K562 (cell line): ENCODE measurements around the gene SDCCAG8. TPM values are rescaled to one million over a fixed set of nuclear protein-coding genes. Genes with fewer than 3 reads are reported as not detected.

Experiments used
- ATAC-seq: fragments of 200-7000 bp; cut with Tn5 transposase; 3 replicates; pipeline ENCODE4 v1.9.1; 2020; ENCODE audit warnings: moderate library complexity
- BruUV-seq: library from RNA; stranded (reverse); fragments of 400-500 nt; replicated peaks from 2 replicates; lab custom pipeline; 2021; lab: Mats Ljungman, UMichigan
- CTCF ChIA-PET: fragments of 300-600 bp; formaldehyde crosslinking; extraction: SDS; loops from one replicate; lab custom pipeline; 2021; ENCODE audit warnings: low intra/inter-chr PET ratio; lab: Yijun Ruan, JAX
- POLR2A ChIA-PET: fragments of 300-600, 350-650 bp; sonication (Branson Sonifier 250); formaldehyde crosslinking; extraction: SDS; loops from one replicate; lab custom pipeline; 2021; ENCODE audit warnings: antibody characterized with exemption, inconsistent platforms; lab: Yijun Ruan, JAX
- DNase-seq, 4 experiments: peaks; one replicate each; pipeline versions ENCODE4 v3.0.0 to v3.0.0-alpha.2; 2011 to 2018; ENCODE audit warnings: low spot score in 3 of 4, mixed read lengths in 3 of 4; ENCODE audit errors: extremely low read depth in 1 of 4
- FAIRE-seq: peaks from 2 replicates; lab custom pipeline; 2011; peaks lifted over from hg19 to GRCh38; lab: Jason Lieb, UNC
- H2AFZ ChIP-seq: 2 replicates; pipeline ENCODE4 v1.6.0; 2011; ENCODE audit warnings: low read depth, low read length, control low read depth, inconsistent platforms
- H3K27ac ChIP-seq: fragments of 200-600 bp; 3 replicates; pipeline ENCODE4 v1.8.0; 2011; ENCODE audit warnings: low read depth, mild to moderate bottlenecking, control low read depth, inconsistent platforms, low read length, moderate library complexity, mixed read lengths; ENCODE audit errors: extremely low read depth
- H3K27me3 ChIP-seq, 2 experiments: fragments of 300-600 bp in 1 of 2; 2 replicates in 1 of 2; 3 replicates in 1 of 2; pipeline versions ENCODE4 v1.6.0 to v1.8.0; 2011; ENCODE audit warnings: inconsistent platforms in 2 of 2, low read length in 2 of 2, mild to moderate bottlenecking in 1 of 2, mixed read lengths in 1 of 2, moderate library complexity in 1 of 2; ENCODE audit not compliant: control insufficient read depth in 2 of 2, insufficient read depth in 2 of 2
- H3K36me3 ChIP-seq: fragments of 300-600 bp; 3 replicates; pipeline ENCODE4 v1.8.0; 2011; ENCODE audit warnings: mild to moderate bottlenecking, low read length, inconsistent platforms; ENCODE audit not compliant: control insufficient read depth, insufficient read depth
- H3K4me1 ChIP-seq, 2 experiments: fragments of 200-600 bp in 1 of 2; replicated peaks in 1 of 2; 2 replicates in 1 of 2; 3 replicates in 1 of 2; pipeline versions ENCODE4 v1.5.1 to v1.8.0; 2011; ENCODE audit warnings: inconsistent platforms in 2 of 2, low read length in 2 of 2, mild to moderate bottlenecking in 1 of 2, mixed read lengths in 1 of 2, moderate library complexity in 1 of 2; ENCODE audit not compliant: control insufficient read depth in 2 of 2, insufficient read depth in 2 of 2
- H3K4me2 ChIP-seq: 2 replicates; pipeline ENCODE4 v1.6.1; 2011; ENCODE audit warnings: low read length, control low read depth, inconsistent platforms, mixed read lengths; ENCODE audit not compliant: insufficient read depth
- H3K4me3 ChIP-seq: fragments of 200-600 bp; sonication (generic), shearing (Covaris generic); 2 replicates; pipeline ENCODE4 v1.5.1; 2016; ENCODE audit warnings: control low read depth, inconsistent platforms
- H3K79me2 ChIP-seq: fragments of 200-600 bp; 3 replicates; pipeline ENCODE4 v1.8.0; 2011; ENCODE audit warnings: low read length, inconsistent platforms; ENCODE audit not compliant: control insufficient read depth, insufficient read depth
- H3K9ac ChIP-seq, 2 experiments: 2 replicates each; pipeline versions ENCODE4 v1.6.0 to v1.6.1; 2011; ENCODE audit warnings: low read depth in 2 of 2, low read length in 2 of 2, control low read depth in 1 of 2, inconsistent platforms in 1 of 2, mild to moderate bottlenecking in 1 of 2, mixed read lengths in 1 of 2; ENCODE audit not compliant: insufficient read depth in 1 of 2
- H3K9me1 ChIP-seq: one replicate; pipeline ENCODE4 v1.6.0; 2011; ENCODE audit warnings: inconsistent platforms, mild to moderate bottlenecking, low read length, moderate library complexity; ENCODE audit not compliant: control insufficient read depth, insufficient read depth
- H3K9me3 ChIP-seq: replicated peaks from 2 replicates; pipeline ENCODE4 v1.5.1; 2011; ENCODE audit warnings: low read depth, low read length, inconsistent platforms; ENCODE audit not compliant: control insufficient read depth, insufficient read depth
- H4K20me1 ChIP-seq: replicated peaks from 2 replicates; pipeline ENCODE4 v1.6.1; 2011; ENCODE audit warnings: low read length, inconsistent platforms, mixed read lengths; ENCODE audit not compliant: control insufficient read depth, insufficient read depth
- DMBX1 ChIP-seq: fragments of 250-450 bp; sonication (Bioruptor Pico); IDR thresholded peaks from 2 replicates; pipeline ENCODE4 v1.8.0; 2022; ENCODE audit warnings: inconsistent platforms, mild to moderate bottlenecking, moderate library complexity, borderline replicate concordance
- FUS ChIP-seq: fragments of 200-400 bp; formaldehyde crosslinking; optimal IDR thresholded peaks from 2 replicates; pipeline ENCODE3; 2017; ENCODE audit warnings: low read depth, low read length
- LEF1 ChIP-seq: fragments of 450-650 bp; IDR thresholded peaks from 2 replicates; pipeline ENCODE4 v1.6.1; 2016; ENCODE audit warnings: mild to moderate bottlenecking
- MCM5 ChIP-seq: fragments of 450-650 bp; IDR thresholded peaks from 2 replicates; pipeline ENCODE4 v1.6.1; 2016; ENCODE audit warnings: low read depth
- MYNN ChIP-seq, 2 experiments: sonication (generic); formaldehyde crosslinking in 1 of 2; IDR thresholded peaks; 2 replicates each; pipeline versions ENCODE4 v1.5.0 to v1.6.1; 2016 to 2020; ENCODE audit warnings: antibody characterized with exemption in 1 of 2, missing genetic modification reagents in 1 of 2
- NONO ChIP-seq, 2 experiments: fragments of 200-400 bp in 1 of 2; fragments of 450-650 bp in 1 of 2; formaldehyde crosslinking in 1 of 2; IDR thresholded peaks; 2 replicates each; pipeline ENCODE4 v1.6.1; 2017; ENCODE audit warnings: low read depth in 2 of 2, mild to moderate bottlenecking in 2 of 2, moderate library complexity in 2 of 2, low read length in 1 of 2
- PTRF ChIP-seq: fragments of 450-650 bp; IDR thresholded peaks from 2 replicates; pipeline ENCODE4 v1.6.1; 2016; ENCODE audit warnings: mild to moderate bottlenecking, missing genetic modification characterization, missing compliant biosample characterization
- RFX1 ChIP-seq: fragments of 450-650 bp; IDR thresholded peaks from 2 replicates; pipeline ENCODE4 v1.6.1; 2016; ENCODE audit warnings: mild to moderate bottlenecking, moderate library complexity
- YBX1 ChIP-seq: fragments of 450-650 bp; IDR thresholded peaks from 2 replicates; pipeline ENCODE4 v1.7.1; 2016; ENCODE audit warnings: mild to moderate bottlenecking
- WGBS: fragments of 100-300 bp; shearing (Covaris generic); methylation state at CpG from one replicate; pipeline ENCODE4 v1.1.6; 2016; ENCODE audit warnings: low coverage, mixed read lengths; ENCODE audit not compliant: insufficient coverage; ENCODE audit errors: missing lambda C conversion rate; 5-methylcytosine and 5-hydroxymethylcytosine counted together
- in situ Hi-C: fragments of 300-500 bp; cut with MboI; formaldehyde crosslinking; loops from 4 replicates; pipeline ENCODE4 v1.15.0; 2018; ENCODE audit warnings: inconsistent platforms, mixed read lengths
- intact Hi-C: fragments of 100-400 bp; cut with micrococcal nuclease; formaldehyde crosslinking; loops from 2 replicates; pipeline ENCODE4 v1.14.2; 2022
- polyA plus RNA-seq, 8 experiments: library from polyadenylated mRNA; depleted of rRNA in 4 of 8; stranded (reverse) in 5 of 8; unstranded in 3 of 8; fragments of >200 nt; fragmentation: Nextera tagmentation in 2 of 8; fragmentation: Illumina TruSeq in 1 of 8; extraction: Ambion mirVana in 2 of 8; extraction: Trizol in 1 of 8; gene quantifications; 2 replicates each; pipeline versions ENCODE4 v1.2.1 to v1.2.3, GENCODE V29; 2011 to 2014; ENCODE audit warnings: inconsistent platforms in 1 of 8, missing spikeins in 1 of 8
- total RNA-seq, 7 experiments: library from RNA; depleted of rRNA in 6 of 7; stranded (reverse); fragments of >200 nt in 6 of 7; fragmentation: Illumina TruSeq in 2 of 7; extraction: Trizol in 2 of 7; gene quantifications; 2 replicates each; pipeline versions ENCODE4 v1.2.1 to v1.2.3, GENCODE V29; 2011 to 2021; ENCODE audit warnings: low replicate concordance in 1 of 7
- TF ChIP-seq, protein P1 (sequence below): fragments of 200-800 bp; sonication (Bioruptor generic); IDR thresholded peaks from 2 replicates; pipeline ENCODE4 v1.6.1; 2017; ENCODE audit warnings: missing genetic modification characterization, missing compliant biosample characterization
- TF ChIP-seq, protein P2 (sequence below): fragments of 450-650 bp; formaldehyde crosslinking; IDR thresholded peaks from 2 replicates; pipeline ENCODE4 v1.4.0; 2020; ENCODE audit warnings: mild to moderate bottlenecking, moderate library complexity
- TF ChIP-seq, protein P3 (sequence below): fragments of 450-650 bp; conservative IDR thresholded peaks from 2 replicates; pipeline ENCODE4 v1.6.1; 2016; ENCODE audit warnings: missing genetic modification characterization, low read depth, mild to moderate bottlenecking, missing compliant biosample characterization, moderate library complexity

Gene SDCCAG8
- total and polyA plus RNA-seq, 9 of the 15 experiments (the other 6 are each of a cell fraction or from before 2014, with no cell fraction given) = 17.9 to 36.7 (median 25.4) TPM

DNA sequence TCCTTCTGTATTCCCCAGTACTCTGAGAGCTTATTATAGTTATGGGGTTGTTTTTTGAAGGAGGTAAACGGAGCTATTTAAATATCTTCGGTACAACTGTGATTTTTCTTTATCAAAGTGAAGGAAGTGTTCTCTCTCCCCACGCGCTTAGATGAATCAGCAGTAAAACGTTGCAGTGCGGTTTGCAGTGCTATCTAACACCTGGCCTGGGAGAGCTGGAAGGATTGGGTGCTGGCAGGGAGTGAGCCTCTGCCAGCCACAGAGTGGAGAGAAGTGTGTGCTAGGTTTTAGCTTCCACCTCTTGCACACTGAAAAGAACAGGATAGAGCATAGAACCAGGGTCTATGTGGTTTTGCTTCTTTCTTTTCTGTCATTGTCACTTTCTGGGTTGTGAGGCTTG lies 165.9 kb downstream of the SDCCAG8 start:
- ChIA-PET POLR2A (interaction anchor here (0.9 to 1.2 kb wide), 2 partner anchors 8 to 18 kb away, joined by 3 to 4 read pairs; no protein-coding TSS in a partner anchor), CTCF (no interaction called here)
- H3K9me3 ChIP-seq = no peaks in the 10 kb centered on the region
- no peaks in the 10 kb centered on the region; the same call in 1 of the 2 replicates for H4K20me1 ChIP-seq
- H3K27me3 ChIP-seq = no peaks in the 10 kb centered on the region
- H3K9ac ChIP-seq = no peak overlapping the region
- no peak overlapping the region for H3K27ac ChIP-seq
- no peak overlapping the region for H3K4me2 ChIP-seq
- H3K4me1 ChIP-seq = peaks cover 0 to 10% of the 10 kb centered on the region in 2 experiments; a peak in 2 of 5 replicates
- intact Hi-C loops = no loop called here
- no peaks in the 10 kb centered on the region for H3K79me2 ChIP-seq
- H2AFZ ChIP-seq = no peak overlapping the region
- DNase-seq = peak in 2 of 4 experiments; percentile 58 to 71
- no TSS peak for BruUV-seq
- FAIRE-seq = peak; percentile 74
- no peak overlapping the region for H3K4me3 ChIP-seq
- H3K9me1 ChIP-seq = no peaks in the 10 kb centered on the region
- ATAC-seq = peak; percentile 100
- WGBS = 4% methylated on average over 6 of the region's 6 CpGs
- in situ Hi-C loops = no loop called here
- no peaks in the 10 kb centered on the region for H3K36me3 ChIP-seq
- TF ChIP-seq FUS (no peak), DMBX1 (CRISPR knock-in tag) (no peak), MCM5 (no peak), PTRF (tag) (no peak), MYNN (IDR thresholded peaks at IDR 0.05) (no peak), MYNN (CRISPR knock-in tag; IDR thresholded peaks at IDR 0.05) (no peak), RFX1 (no peak), NONO (IDR thresholded peaks at IDR 0.05; ENCODE audit: low read depth in 2 of 2, low read length in 1 of 2) (no peak), LEF1 (no peak; the same call in 1 of the 2 replicates), YBX1 (no peak)
- TF ChIP-seq, protein P1, sequence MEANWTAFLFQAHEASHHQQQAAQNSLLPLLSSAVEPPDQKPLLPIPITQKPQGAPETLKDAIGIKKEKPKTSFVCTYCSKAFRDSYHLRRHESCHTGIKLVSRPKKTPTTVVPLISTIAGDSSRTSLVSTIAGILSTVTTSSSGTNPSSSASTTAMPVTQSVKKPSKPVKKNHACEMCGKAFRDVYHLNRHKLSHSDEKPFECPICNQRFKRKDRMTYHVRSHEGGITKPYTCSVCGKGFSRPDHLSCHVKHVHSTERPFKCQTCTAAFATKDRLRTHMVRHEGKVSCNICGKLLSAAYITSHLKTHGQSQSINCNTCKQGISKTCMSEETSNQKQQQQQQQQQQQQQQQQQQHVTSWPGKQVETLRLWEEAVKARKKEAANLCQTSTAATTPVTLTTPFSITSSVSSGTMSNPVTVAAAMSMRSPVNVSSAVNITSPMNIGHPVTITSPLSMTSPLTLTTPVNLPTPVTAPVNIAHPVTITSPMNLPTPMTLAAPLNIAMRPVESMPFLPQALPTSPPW (CRISPR knock-in tag) = no peak; the same call in 1 of the 2 replicates
- TF ChIP-seq, protein P2, sequence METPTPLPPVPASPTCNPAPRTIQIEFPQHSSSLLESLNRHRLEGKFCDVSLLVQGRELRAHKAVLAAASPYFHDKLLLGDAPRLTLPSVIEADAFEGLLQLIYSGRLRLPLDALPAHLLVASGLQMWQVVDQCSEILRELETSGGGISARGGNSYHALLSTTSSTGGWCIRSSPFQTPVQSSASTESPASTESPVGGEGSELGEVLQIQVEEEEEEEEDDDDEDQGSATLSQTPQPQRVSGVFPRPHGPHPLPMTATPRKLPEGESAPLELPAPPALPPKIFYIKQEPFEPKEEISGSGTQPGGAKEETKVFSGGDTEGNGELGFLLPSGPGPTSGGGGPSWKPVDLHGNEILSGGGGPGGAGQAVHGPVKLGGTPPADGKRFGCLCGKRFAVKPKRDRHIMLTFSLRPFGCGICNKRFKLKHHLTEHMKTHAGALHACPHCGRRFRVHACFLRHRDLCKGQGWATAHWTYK = no peak
- TF ChIP-seq, protein P3, sequence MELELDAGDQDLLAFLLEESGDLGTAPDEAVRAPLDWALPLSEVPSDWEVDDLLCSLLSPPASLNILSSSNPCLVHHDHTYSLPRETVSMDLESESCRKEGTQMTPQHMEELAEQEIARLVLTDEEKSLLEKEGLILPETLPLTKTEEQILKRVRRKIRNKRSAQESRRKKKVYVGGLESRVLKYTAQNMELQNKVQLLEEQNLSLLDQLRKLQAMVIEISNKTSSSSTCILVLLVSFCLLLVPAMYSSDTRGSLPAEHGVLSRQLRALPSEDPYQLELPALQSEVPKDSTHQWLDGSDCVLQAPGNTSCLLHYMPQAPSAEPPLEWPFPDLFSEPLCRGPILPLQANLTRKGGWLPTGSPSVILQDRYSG (tag) = no peak
